Measurements from ENCODE around the gene CUEDC1.

DNA sequence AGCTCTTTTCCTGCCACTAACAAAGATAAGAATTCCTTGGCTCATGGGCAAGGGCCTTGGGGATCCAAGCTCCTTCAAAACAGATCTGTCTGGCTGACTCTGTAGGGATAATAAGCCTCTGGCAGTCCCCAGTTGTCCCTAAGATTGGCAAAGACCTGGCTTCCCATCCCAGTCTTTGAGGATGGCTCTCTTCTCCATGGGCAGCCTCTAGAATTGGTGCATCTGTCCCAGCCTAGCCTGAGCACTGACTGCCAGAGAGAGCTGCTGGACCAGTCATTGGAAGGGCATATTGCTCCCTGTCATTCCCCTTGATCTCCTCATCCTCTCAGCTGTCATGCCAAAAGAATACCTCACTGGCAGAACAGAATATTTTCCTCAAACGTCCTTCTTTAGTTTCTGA lies 13.2 kb upstream of the CUEDC1 start:
- TF ChIP-seq, protein P1, sequence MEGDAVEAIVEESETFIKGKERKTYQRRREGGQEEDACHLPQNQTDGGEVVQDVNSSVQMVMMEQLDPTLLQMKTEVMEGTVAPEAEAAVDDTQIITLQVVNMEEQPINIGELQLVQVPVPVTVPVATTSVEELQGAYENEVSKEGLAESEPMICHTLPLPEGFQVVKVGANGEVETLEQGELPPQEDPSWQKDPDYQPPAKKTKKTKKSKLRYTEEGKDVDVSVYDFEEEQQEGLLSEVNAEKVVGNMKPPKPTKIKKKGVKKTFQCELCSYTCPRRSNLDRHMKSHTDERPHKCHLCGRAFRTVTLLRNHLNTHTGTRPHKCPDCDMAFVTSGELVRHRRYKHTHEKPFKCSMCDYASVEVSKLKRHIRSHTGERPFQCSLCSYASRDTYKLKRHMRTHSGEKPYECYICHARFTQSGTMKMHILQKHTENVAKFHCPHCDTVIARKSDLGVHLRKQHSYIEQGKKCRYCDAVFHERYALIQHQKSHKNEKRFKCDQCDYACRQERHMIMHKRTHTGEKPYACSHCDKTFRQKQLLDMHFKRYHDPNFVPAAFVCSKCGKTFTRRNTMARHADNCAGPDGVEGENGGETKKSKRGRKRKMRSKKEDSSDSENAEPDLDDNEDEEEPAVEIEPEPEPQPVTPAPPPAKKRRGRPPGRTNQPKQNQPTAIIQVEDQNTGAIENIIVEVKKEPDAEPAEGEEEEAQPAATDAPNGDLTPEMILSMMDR (conservative IDR thresholded peaks at IDR 0.05) = no peak
- TF ChIP-seq EZH2 (IDR thresholded peaks at IDR 0.05; ENCODE audit: low read depth) = no peak

All from PC-9 (cell line).